OCI-LY7 (cell line): Measurements from ENCODE around the gene STK33. TPM values are rescaled to one million over a fixed set of nuclear protein-coding genes. Genes with fewer than 3 reads are reported as not detected.

Source experiments
- BruUV-seq: library from RNA; stranded (reverse); fragments of 400-500 nt; replicated peaks from 2 replicates; lab custom pipeline; 2021; lab: Mats Ljungman, UMichigan
- CTCF ChIA-PET: fragments of 300-600 bp; sonication (Branson Sonifier 250); formaldehyde crosslinking; loops from one replicate; lab custom pipeline; 2022; ENCODE audit warnings: antibody characterized with exemption; ENCODE audit not compliant: unreplicated experiment; lab: Charles Lee
- POLR2A ChIA-PET: fragments of 300-600 bp; sonication (Branson Sonifier 250); formaldehyde crosslinking; loops from one replicate; lab custom pipeline; 2022; ENCODE audit warnings: antibody characterized with exemption; lab: Charles Lee
- DNase-seq: peaks from one replicate; pipeline ENCODE4 v3.0.0-alpha.2; 2015; ENCODE audit warnings: low spot score
- H2AFZ ChIP-seq: fragments of 200-600 bp; sonication (generic), shearing (Covaris generic); 2 replicates; pipeline ENCODE4 v1.6.1; 2014; ENCODE audit warnings: mild to moderate bottlenecking, antibody characterized with exemption, low read length, moderate library complexity
- H3K27ac ChIP-seq: fragments of 200-600 bp; sonication (generic); 2 replicates; pipeline ENCODE4 v1.5.1; 2014; ENCODE audit warnings: mixed run types, low read depth, mild to moderate bottlenecking, moderate library complexity, low read length, inconsistent platforms; ENCODE audit not compliant: poor library complexity, severe bottlenecking
- H3K36me3 ChIP-seq: fragments of 200-600 bp; sonication (generic); 2 replicates; pipeline ENCODE4 v1.6.1; 2014; ENCODE audit warnings: mild to moderate bottlenecking, antibody characterized with exemption, low read length, moderate library complexity, mixed read lengths; ENCODE audit not compliant: insufficient read depth
- H3K4me1 ChIP-seq: fragments of 200-600 bp; sonication (generic); 2 replicates; pipeline ENCODE4 v1.5.1; 2014; ENCODE audit warnings: mild to moderate bottlenecking, low read length; ENCODE audit not compliant: insufficient read depth, poor library complexity, severe bottlenecking
- H3K4me2 ChIP-seq: fragments of 200-600 bp; sonication (generic); 2 replicates; pipeline ENCODE4 v1.6.1; 2014; ENCODE audit warnings: mild to moderate bottlenecking, low read length
- H3K4me3 ChIP-seq: fragments of 200-600 bp; sonication (generic); 2 replicates; pipeline ENCODE4 v1.5.1; 2014; ENCODE audit warnings: mild to moderate bottlenecking, low read depth, low read length; ENCODE audit not compliant: poor library complexity, severe bottlenecking
- H3K79me2 ChIP-seq: fragments of 200-600 bp; sonication (generic); 2 replicates; pipeline ENCODE4 v1.6.1; 2016; ENCODE audit warnings: low read depth, mild to moderate bottlenecking, low read length, moderate library complexity, mixed read lengths; ENCODE audit not compliant: insufficient read depth
- H3K9me2 ChIP-seq: fragments of 200-600 bp; sonication (generic); 2 replicates; pipeline ENCODE4 v1.6.1; 2016; ENCODE audit warnings: mild to moderate bottlenecking, low read length, mixed read lengths; ENCODE audit not compliant: insufficient read depth
- H3K9me3 ChIP-seq: fragments of 200-600 bp; sonication (generic); 2 replicates; pipeline ENCODE4 v1.6.1; 2014; ENCODE audit warnings: mild to moderate bottlenecking, mixed run types, low read length, mixed read lengths
- H4K20me1 ChIP-seq: fragments of 200-600 bp; sonication (generic); 2 replicates; pipeline ENCODE4 v1.6.1; 2014; ENCODE audit warnings: mild to moderate bottlenecking, antibody characterized with exemption, low read length, moderate library complexity, mixed read lengths; ENCODE audit not compliant: insufficient read depth
- EZH2phosphoT487 ChIP-seq: fragments of 200-600 bp; sonication (generic); IDR thresholded peaks from 2 replicates; pipeline ENCODE4 v1.6.1; 2018; ENCODE audit warnings: low read depth, borderline replicate concordance, mild to moderate bottlenecking, mixed run types, antibody characterized with exemption, low read length, moderate library complexity, mixed read lengths
- intact Hi-C: fragments of 100-400 bp; cut with micrococcal nuclease; formaldehyde crosslinking; loops from one replicate; pipeline ENCODE4 v1.10.0; 2022; ENCODE audit not compliant: unreplicated experiment
- total RNA-seq, 2 experiments: library from RNA; depleted of rRNA in 1 of 2; stranded (reverse); fragments of >200 nt in 1 of 2; shearing (Covaris generic) in 1 of 2; gene quantifications; 2 replicates each; pipeline ENCODE4 v1.2.3, GENCODE V29; 2014 to 2022
- TF ChIP-seq, protein P1 (sequence below): fragments of 200-600 bp; sonication (generic); conservative IDR thresholded peaks from 2 replicates; pipeline ENCODE4 v1.5.1; 2014; ENCODE audit warnings: mild to moderate bottlenecking, antibody characterized with exemption, low read length, moderate library complexity, mixed read lengths

Gene STK33
- total RNA-seq, 2 experiments from 2014 or later: 0.73 TPM; not detected in 1

DNA sequence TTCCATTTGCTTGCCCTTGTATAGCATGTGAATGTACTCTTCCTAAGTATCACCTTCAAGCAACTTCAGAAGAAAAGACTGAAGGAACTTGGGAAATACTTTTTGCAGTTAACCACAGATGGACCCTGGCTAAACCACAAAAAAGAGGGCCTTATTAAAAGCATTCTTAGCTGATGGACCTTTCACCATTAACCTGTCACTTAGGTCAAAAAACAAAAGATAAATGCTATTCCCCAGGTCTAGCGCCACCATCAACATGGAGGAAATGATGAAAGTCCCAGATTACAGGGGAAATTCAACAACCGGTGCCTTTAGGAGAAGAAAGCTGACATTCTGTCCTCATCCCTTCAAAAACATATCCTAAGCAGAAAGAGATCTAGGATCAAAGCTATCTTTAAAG lies 29.5 kb downstream of the STK33 start:
- CTCF ChIA-PET: no interaction called here
- no peaks in the 10 kb centered on the region for H3K9me3 ChIP-seq
- BruUV-seq: no TSS peak

GRCh38 chr11:8561461-8561860 lies 32.6 kb downstream of the STK33 start:
- POLR2A ChIA-PET: no interaction called here
- TF ChIP-seq, protein P1, sequence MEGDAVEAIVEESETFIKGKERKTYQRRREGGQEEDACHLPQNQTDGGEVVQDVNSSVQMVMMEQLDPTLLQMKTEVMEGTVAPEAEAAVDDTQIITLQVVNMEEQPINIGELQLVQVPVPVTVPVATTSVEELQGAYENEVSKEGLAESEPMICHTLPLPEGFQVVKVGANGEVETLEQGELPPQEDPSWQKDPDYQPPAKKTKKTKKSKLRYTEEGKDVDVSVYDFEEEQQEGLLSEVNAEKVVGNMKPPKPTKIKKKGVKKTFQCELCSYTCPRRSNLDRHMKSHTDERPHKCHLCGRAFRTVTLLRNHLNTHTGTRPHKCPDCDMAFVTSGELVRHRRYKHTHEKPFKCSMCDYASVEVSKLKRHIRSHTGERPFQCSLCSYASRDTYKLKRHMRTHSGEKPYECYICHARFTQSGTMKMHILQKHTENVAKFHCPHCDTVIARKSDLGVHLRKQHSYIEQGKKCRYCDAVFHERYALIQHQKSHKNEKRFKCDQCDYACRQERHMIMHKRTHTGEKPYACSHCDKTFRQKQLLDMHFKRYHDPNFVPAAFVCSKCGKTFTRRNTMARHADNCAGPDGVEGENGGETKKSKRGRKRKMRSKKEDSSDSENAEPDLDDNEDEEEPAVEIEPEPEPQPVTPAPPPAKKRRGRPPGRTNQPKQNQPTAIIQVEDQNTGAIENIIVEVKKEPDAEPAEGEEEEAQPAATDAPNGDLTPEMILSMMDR: no peak
- TF ChIP-seq EZH2phosphoT487: no peak
- intact Hi-C loops: loop anchor here (10.0 kb wide), 2 partner anchors 227 to 367 kb away; no protein-coding TSS in a partner anchor
- CTCF ChIA-PET: no interaction called here
- Histone ChIP-seq H3K36me3 (no peaks in the 10 kb centered on the region), H4K20me1 (no peaks in the 10 kb centered on the region), H3K4me2 (no peak overlapping the region), H3K79me2 (no peaks in the 10 kb centered on the region), H2AFZ (no peak overlapping the region), H3K27ac (no peak overlapping the region), H3K9me3 (no peaks in the 10 kb centered on the region), H3K4me3 (no peak overlapping the region), H3K9me2 (no peaks in the 10 kb centered on the region), H3K4me1 (no peaks in the 10 kb centered on the region)
- no peak for DNase-seq
- no TSS peak for BruUV-seq

More for the DNA sequence above, 29.5 kb downstream of the STK33 start:
- intact Hi-C loops: loop anchor here (10.0 kb wide), 2 partner anchors 230 to 370 kb away; no protein-coding TSS in a partner anchor
- POLR2A ChIA-PET: interaction anchor here (0.7 kb wide), 1 partner anchor 348 kb away, joined by 3 read pairs; no protein-coding TSS in a partner anchor
- no peak overlapping the region for H3K4me2 ChIP-seq
- no peaks in the 10 kb centered on the region for H4K20me1 ChIP-seq
- no peaks in the 10 kb centered on the region for H3K9me2 ChIP-seq
- TF ChIP-seq, protein P1: no peak
- no peak for TF ChIP-seq EZH2phosphoT487
- no peaks in the 10 kb centered on the region for H3K79me2 ChIP-seq
- H3K27ac ChIP-seq: no peak overlapping the region
- H2AFZ ChIP-seq: no peak overlapping the region
- no peaks in the 10 kb centered on the region for H3K4me1 ChIP-seq
- no peak overlapping the region for H3K4me3 ChIP-seq
- no peak for DNase-seq
- H3K36me3 ChIP-seq: no peaks in the 10 kb centered on the region

DNA sequence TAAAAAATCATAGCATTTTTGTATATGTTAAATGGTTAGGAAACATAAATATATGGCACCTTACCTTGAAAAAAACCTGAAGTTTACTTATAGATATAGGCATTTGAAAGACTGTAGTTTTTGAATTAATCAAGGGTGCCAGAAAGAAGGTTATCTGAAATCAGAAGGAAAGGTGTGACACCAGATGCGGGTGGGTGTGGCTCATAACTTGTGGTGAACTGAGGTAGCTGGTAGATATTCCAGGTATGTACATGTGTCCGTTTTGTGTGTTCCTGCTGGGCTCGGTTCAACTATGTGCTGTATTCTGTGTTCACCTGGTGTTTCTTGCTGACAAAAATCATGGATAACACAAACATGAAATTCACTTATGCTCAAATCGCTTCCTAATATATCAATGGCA lies 35.6 kb downstream of the STK33 start:
- no peaks in the 10 kb centered on the region for H3K9me3 ChIP-seq
- no TSS peak for BruUV-seq
- no peak for DNase-seq
- no peak overlapping the region for H2AFZ ChIP-seq
- no peak overlapping the region for H3K27ac ChIP-seq
- no peaks in the 10 kb centered on the region for H4K20me1 ChIP-seq
- ChIA-PET POLR2A (no interaction called here), CTCF (no interaction called here)
- H3K79me2 ChIP-seq: no peaks in the 10 kb centered on the region
- TF ChIP-seq, protein P1: no peak
- no peak for TF ChIP-seq EZH2phosphoT487
- H3K9me2 ChIP-seq: no peaks in the 10 kb centered on the region
- H3K4me2 ChIP-seq: no peak overlapping the region
- intact Hi-C loops: no loop called here
- no peaks in the 10 kb centered on the region for H3K36me3 ChIP-seq
- no peak overlapping the region for H3K4me3 ChIP-seq
- no peaks in the 10 kb centered on the region for H3K4me1 ChIP-seq
